T47D (cell line): ENCODE results near the gene RBCK1.

Experiments
- DNase-seq, 2 experiments: peaks; one replicate each; pipeline versions ENCODE4 v3.0.0 to v3.0.0-alpha.2; 2011 to 2012; ENCODE audit warnings: low read depth in 1 of 2, low spot score in 1 of 2
- JUND ChIP-seq: IDR thresholded peaks from 2 replicates; pipeline ENCODE4 v1.6.1; 2012; ENCODE audit warnings: low read depth
- in situ Hi-C: cut with HindIII; loops from 2 replicates; pipeline ENCODE4 v1.10.0; 2016; ENCODE audit warnings: low sequenced_read_pairs, low pct_unique_long_range_greater_than_20kb

RBCK1 gene

GRCh38 chr20:432208-432607 is 24.1 kb downstream of the RBCK1 start:
- in situ Hi-C loops, result no loop called here
- DNase-seq, result no peak
- TF ChIP-seq JUND, result no peak

- DNase-seq, result no peak
- TF ChIP-seq JUND, result no peak
- in situ Hi-C loops, result no loop called here
Measured at GRCh38 chr20:432677-433299, 24.7 kb downstream of the RBCK1 start.

GRCh38 chr20:433300-433975 is 25.3 kb downstream of the RBCK1 start:
- no peak for DNase-seq
- in situ Hi-C loops, result no loop called here
- TF ChIP-seq JUND, result no peak

- in situ Hi-C loops, result no loop called here
- no peak for TF ChIP-seq JUND
- no peak for DNase-seq
Measured at GRCh38 chr20:434221-434620, 26.1 kb downstream of the RBCK1 start.

- no peak for TF ChIP-seq JUND
- no peak for DNase-seq
- in situ Hi-C loops, result no loop called here
Measured at GRCh38 chr20:434661-435419, 26.7 kb downstream of the RBCK1 start.

GRCh38 chr20:435558-435957 is 27.5 kb downstream of the RBCK1 start:
- in situ Hi-C loops, result no loop called here
- no peak for DNase-seq
- TF ChIP-seq JUND, result no peak

- in situ Hi-C loops, result no loop called here
- DNase-seq, result no peak
- TF ChIP-seq JUND, result no peak
Measured at GRCh38 chr20:436476-436875, 28.4 kb downstream of the RBCK1 start.

GRCh38 chr20:437787-438486 is 29.8 kb downstream of the RBCK1 start:
- TF ChIP-seq JUND, result no peak
- DNase-seq, result no peak
- in situ Hi-C loops, result no loop called here

- in situ Hi-C loops, result no loop called here
- TF ChIP-seq JUND, result no peak
- no peak for DNase-seq
Measured at GRCh38 chr20:438571-439469, 30.7 kb downstream of the RBCK1 start.

GRCh38 chr20:440148-440547 is 32.0 kb downstream of the RBCK1 start:
- no peak for TF ChIP-seq JUND
- in situ Hi-C loops, result no loop called here
- no peak for DNase-seq

GRCh38 chr20:440636-441035 is 32.5 kb downstream of the RBCK1 start:
- no peak for TF ChIP-seq JUND
- DNase-seq, result no peak
- in situ Hi-C loops, result no loop called here

GRCh38 chr20:443223-443775 is 35.2 kb downstream of the RBCK1 start:
- in situ Hi-C loops, result no loop called here
- no peak for TF ChIP-seq JUND
- DNase-seq, result no peak
